Hindlimb muscle (tissue), 1 donor: Measurements from ENCODE around the gene SGTA. TPM values are rescaled to one million over a fixed set of nuclear protein-coding genes. Genes with fewer than 3 reads are reported as not detected.
A peak's percentile ranks its signal among the peaks of the same experiment; 100 is the strongest.
"Not testable (repeated sequence)": the region's sequence is repeated elsewhere in the genome, so short reads cannot be mapped to it uniquely, and the experiment has no call there.

ENCODE experiments used
- DNase-seq: peaks from one replicate; pipeline ENCODE4 v3.0.0-alpha.2; 2013
- polyA plus RNA-seq: library from polyadenylated mRNA; unstranded; fragments of 120-200 nt; gene quantifications from one replicate; pipeline ENCODE4 v1.2.1, GENCODE V29; 2013; ENCODE audit not compliant: insufficient read length

The SGTA gene
- polyA plus RNA-seq, 1 donor = 105 TPM

DNA sequence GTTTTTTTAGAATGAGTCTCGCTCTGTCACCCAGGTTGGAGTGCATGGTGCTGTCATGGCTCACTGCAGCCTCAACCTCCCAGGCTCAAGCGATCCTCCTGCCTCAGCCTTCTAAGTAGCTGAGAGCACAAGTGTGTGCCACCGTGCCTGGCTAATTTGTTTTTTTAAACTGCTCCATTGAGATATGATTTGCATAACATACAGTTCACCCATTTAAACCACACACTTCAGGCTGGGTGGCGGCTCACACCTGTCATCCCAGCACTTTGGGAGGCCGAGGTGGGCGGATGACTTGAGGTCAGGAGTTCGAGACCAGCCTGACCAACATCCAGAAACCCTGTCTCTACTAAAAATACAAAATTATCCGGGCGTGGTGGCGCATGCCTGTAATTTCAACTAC is 9.6 kb upstream of the SGTA start:
- DNase-seq = not testable (repeated sequence)

GRCh38 chr19:2791876-2792275 is 8.8 kb upstream of the SGTA start:
- no peak for DNase-seq

- no peak for DNase-seq
Observed at GRCh38 chr19:2791440-2791839, 8.4 kb upstream of the SGTA start.

GRCh38 chr19:2790557-2791271 is 7.6 kb upstream of the SGTA start:
- DNase-seq = no peak

DNA sequence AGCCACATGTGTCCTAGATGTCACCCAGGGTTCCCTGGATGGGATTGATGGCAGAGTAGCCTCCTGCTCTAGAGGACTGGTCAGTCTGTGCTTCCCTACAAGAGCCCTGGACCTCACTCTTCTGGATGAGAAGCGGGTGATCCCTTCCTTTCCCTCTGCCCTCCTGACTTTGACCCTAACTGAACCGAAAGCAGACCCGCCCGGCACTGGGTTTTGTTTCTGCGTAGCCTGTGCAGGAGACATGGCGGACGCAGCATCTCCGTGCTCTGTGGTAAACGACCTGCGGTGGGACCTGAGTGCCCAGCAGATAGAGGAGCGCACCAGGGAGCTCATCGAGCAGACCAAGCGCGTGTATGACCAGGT is 7.1 kb upstream of the SGTA start:
- no peak for DNase-seq

GRCh38 chr19:2788237-2788636 is 5.2 kb upstream of the SGTA start:
- DNase-seq = no peak

DNA sequence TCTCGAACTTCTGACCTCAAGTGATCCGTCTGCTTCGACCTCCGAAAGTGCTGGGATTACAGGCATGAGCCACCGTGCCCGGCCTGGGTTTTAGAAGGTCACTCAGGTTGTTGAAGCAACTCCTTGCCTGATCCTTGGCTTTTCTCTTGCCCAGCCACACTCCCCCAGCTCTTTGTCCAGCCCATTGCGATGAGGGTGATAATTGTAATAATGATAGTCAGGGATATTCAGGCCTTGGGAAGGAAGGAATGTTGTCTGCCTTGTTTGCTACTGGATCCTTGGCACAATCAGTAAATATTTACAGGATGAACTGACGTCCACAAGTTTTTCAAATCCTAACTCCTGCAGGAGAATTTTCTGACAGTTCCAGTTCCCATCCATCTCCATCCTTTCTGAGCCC is 4.0 kb upstream of the SGTA start:
- DNase-seq = no peak

GRCh38 chr19:2785244-2785997 is 2.3 kb upstream of the SGTA start, which contains the start of gene THOP1:
Gene THOP1, plus strand, starts transcription at chr19:2785503. Its CDS starts 160 bp downstream, at chr19:2785663.
- DNase-seq = peak; percentile 99

DNA sequence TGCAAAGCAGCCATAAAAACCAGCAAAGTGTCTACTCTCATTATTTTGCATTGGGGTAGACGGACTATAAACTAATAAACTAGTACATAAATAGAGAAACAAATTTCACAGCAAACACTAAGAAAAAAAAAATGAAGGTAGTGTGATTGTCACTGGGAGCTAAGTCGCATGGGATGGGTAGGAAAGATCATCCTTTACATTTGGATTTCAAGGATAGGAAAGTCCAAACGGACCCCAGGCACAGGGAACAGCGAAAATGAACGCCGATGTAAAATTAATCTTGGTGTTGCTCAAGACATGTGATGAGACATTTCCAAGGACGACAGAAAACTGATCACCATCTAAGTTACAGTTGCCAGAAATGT is 690 bp upstream of the SGTA start:
- no peak for DNase-seq

- no peak for DNase-seq
Observed at GRCh38 chr19:2782329-2782935, 641 bp downstream of the SGTA start.

- no peak for DNase-seq
Observed at GRCh38 chr19:2780284-2780683, 2.8 kb downstream of the SGTA start.

DNA sequence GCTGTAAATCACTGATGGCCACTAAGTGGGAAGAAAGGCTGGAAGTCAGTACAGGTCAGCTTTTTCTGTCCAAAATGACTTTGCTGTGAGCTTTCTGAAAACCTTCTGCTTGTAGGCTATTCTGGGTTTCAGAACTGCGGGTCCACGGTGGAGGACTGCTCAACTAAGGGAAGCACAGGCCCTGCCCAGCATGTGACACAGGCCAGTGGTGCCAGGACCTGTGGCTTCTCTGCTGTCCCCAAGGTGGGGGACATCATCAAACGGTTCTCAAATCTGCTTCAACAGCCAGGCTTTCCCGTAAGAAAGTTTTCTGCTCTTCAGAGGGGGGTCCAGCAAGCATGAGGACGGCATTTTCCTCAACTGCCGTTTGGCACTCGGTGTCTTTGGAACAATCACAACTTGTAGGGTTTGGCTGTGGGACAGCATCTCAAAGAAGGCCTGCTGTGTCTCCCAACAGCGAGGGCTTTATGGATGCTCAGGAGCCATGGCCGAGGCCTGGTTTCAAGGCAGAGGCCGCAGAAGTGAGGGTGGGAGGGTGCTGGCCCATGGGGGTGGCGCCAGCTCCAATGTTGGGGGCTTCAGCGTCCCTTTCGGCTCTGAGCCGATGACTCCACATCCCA is 3.8 kb downstream of the SGTA start:
- DNase-seq = no peak

DNA sequence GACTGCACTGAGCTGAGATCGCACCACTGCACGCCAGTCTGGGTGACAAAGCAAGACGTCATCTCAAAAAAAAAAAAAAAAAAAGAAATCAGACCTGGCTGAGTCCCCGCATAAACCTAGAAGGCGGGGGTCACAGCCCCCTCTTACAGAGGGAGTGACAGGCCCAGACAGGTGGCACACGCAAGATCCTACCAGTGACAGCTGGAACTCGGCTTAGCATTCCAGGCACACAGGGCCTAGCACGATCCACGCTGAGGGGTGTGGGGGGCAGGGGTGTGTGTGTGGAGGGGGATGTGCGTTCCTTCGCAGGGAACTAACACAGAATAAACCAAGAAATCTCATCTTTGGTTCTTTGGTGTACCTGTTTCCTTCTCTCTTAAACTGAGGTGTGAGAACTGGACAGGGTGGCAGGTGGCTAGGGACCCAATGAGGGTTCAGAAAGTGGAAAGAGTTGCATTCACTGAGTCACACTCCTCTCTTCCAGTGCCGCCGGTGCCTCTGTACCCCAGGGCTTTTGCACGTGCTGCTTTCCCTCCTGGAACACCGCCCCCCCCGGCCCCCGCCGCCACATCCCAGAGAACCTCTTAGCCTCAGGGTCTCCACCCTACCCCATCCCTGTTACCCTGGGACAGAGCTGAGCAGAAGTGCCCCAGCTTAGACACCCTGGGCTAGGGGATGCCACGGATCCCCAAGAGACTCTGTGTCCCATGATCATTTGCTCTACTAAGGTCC is 5.0 kb downstream of the SGTA start:
- no peak for DNase-seq

DNA sequence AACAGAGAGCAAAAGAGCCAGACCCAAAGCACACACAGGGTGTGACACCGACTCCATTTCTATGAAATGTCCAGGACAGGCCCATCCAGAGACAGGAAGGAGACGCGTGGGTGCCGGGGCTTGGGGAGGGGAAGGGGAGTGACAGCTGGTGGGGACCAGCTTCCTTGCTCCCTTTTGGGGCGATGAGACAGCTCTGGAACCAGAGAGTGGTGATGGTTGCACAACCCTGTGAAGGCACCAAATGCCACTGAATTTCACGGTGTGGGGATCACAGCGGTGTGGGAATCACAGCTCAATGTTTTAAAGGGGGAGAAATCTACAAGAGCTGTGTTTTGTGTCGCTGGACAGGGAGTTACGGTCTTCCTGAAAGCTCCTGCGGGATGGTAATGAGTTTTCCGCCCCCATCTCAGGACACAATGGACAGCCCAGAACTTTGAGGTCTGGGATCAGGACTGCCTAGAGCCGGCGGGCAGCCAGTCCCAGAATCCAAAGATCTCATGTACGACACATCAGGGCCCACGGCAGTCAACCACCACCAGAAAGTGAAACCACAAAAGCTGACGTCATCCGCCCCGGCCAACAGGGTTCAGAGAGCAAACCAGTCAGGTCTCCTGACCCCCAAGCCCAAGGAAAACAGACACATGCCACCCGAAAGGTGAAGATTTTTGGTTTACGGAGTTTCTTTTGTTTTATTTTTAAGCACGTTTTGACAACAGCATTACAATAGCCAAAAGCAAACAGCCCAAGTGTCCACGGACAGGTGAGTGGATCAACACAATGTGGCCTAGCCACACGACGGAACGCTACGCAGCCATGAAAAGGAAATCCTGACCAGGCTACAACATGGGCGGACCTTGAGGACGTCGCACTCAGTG is 7.3 kb downstream of the SGTA start:
- DNase-seq = no peak

DNA sequence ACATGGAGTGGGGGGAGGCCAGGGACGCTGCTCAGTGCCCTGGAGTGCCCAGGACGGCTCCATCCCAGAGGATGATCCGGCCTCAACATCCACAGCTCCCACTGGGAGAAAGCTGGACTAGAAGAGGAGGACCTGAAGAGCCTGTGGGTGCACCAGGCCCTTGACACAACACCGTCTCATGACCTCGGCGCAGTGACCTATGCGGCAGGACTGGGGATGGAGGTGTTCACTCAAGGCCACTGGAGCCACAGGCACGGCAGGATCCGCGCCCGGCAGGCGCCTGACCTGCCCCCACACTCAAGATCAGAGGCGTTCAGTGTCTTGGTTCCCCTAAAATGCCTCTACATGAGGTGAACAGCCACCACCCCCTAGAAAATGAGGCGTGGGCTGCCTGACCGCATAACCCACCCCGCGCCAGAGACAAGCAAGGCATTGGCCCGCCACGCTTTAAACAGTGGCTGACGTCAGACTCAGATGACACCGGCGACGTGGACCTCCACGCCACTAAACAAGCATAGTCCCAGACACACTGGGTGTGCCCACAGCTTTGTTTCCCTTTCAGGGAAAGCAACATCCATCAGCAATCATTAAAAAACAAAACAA is 8.0 kb downstream of the SGTA start:
- no peak for DNase-seq

DNA sequence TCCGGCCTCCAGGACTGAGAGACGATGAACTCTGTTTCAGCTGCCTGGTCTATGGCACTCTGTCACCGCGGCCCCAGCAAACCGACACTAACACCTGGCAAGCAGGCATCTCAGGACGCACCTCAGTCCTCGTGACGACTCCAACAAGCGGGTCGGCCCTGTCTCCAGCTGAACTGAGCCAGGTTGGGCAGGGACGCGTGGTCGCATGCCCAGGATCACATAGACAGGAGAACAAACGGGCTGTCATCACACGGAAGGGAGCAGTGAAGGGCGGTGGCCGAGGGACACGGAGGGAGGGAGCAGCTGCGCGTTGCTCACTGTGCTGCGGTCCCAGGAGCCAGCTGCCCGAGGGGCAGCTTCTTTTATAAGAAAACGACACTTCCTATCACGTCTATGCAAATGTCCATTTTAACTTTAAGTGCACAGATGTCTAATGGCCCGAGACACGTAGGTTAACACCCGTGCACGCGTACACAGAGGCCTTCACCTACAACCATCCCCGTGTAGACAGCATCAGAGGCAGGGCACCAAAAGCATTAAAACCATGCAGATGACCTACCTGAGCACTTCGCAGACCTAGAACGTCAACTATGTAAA is 8.9 kb downstream of the SGTA start:
- no peak for DNase-seq

DNA sequence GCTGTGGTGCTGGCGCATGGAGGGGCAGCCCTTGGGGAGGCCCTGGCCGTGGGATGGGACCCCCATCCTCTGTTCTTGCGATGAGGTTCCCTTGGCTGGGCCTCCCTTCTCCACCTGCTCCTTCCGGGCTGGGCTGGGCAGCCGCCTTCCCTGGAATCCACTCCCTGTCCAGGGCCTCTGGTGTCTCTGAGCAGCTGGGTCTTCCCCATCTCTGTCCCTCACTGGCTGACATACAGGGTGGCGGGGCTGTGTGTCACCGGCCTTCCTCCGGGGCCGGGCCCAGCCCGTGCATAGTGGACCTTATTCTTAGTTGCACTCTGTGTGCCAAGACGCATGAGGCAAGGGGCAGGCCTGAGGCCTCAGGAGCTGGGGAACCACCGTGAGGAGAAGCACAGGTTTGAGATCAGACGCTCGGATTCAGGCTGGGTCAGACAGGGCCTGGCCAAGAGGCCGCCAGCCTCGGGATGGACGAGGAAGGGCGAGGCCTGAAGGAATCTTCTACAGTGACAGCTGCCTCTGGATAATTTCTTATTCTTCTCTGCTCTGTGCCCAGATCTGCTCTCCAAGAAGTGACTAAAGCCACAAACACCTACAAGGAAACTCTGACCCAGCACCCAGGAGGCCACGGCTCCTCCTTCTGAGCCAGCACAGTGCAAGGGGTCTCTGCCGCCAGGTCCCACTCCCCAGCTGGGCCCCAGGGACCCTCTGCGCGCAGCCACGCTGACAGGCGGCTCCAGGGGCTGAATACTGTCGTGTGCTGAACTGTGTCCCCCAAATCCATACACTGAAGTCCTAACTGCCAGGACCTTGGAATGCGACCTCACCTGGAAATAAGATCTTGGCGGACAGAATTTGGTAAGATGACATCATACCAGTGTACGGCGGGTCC is 11.0 kb downstream of the SGTA start:
- DNase-seq = peak; percentile 24

DNA sequence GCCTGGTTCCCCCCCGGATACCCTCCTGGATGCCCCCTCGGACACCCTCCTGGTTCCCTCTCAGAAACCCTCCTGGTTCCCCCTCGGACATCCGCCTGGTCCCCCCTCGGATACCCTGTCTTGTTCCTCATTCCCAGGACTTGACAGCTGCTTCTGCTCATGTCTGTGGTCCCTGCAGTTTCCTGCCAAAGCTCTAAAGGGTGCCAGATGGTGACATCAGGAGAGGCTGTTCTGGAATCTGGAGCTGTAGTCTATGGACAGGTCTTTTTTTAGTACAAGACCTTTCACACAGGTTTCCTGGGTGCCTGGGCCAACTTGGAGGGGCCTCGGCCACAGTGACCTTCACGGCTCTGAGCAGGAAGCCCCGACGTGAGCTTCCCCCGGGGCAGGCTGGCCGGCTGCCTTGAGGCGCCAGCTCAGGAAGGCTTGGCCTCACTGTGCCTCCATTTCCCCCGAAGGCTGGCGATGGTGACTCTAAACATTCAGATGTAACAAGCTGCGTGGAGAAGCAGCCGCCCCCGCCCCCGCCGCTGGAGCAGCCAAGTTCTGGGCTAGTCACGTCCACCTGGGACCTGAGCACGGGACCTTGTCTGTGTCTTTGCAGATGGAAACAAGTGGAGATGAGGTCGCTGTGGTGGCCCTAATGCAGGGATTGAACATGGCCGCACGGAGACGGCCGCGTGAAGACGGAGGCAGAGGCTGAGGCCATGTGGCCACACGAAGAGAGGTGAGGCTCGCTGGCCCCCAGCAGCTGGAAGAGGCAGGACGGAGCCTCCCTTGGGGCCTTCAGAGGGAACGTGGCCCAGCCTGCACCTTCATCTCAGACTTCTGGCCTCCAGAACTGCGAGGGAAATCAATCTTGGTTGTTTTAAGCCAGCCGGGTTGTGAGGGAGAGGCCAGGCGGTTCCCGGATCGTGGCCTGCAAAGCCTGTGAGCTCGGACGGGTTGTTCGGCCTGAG is 12.7 kb downstream of the SGTA start:
- peak; percentile 67 for DNase-seq

DNA sequence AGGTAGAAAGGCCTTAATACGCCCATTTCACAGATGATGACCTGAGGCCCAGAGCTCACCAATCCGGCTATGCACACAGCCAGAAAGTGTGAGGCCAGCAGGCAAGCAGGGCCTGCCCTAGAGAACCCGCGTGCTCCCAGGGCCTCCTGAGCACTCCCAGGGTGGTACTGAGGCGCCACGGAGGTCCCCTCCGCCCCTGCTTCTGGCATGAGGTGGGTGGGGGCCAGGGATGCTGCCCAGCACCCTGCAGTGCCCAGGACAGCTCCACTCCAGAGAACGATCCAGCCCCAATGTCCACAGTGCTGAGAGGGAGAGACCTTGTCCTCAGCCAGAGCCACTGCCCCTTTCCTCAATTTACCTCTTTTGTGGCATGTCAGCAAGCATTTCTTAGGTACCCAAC is 13.9 kb downstream of the SGTA start:
- no peak for DNase-seq
